Fibroblast of pulmonary artery (primary cell): Measurements from ENCODE around the gene LRRC34.
A peak's percentile ranks its signal among the peaks of the same experiment; 100 is the strongest.

Experiments
- DNase-seq: peaks from one replicate; pipeline ENCODE4 v3.0.0-alpha.2; 2010; ENCODE audit warnings: low read depth
- H3K4me3 ChIP-seq: replicated peaks from 2 replicates; pipeline ENCODE4 v1.5.1; 2011; ENCODE audit warnings: low read depth, mild to moderate bottlenecking, control low read depth, low read length, moderate library complexity
- TF ChIP-seq, protein P1 (sequence below): IDR thresholded peaks from 2 replicates; pipeline ENCODE4 v1.5.1; 2011; ENCODE audit warnings: mild to moderate bottlenecking, control low read depth, low read length, inconsistent platforms; ENCODE audit errors: missing control alignments

LRRC34 gene

GRCh38 chr3:169836078-169836941 is 23.6 kb upstream of the LRRC34 start:
- DNase-seq = peak; percentile 23
- TF ChIP-seq, protein P1, sequence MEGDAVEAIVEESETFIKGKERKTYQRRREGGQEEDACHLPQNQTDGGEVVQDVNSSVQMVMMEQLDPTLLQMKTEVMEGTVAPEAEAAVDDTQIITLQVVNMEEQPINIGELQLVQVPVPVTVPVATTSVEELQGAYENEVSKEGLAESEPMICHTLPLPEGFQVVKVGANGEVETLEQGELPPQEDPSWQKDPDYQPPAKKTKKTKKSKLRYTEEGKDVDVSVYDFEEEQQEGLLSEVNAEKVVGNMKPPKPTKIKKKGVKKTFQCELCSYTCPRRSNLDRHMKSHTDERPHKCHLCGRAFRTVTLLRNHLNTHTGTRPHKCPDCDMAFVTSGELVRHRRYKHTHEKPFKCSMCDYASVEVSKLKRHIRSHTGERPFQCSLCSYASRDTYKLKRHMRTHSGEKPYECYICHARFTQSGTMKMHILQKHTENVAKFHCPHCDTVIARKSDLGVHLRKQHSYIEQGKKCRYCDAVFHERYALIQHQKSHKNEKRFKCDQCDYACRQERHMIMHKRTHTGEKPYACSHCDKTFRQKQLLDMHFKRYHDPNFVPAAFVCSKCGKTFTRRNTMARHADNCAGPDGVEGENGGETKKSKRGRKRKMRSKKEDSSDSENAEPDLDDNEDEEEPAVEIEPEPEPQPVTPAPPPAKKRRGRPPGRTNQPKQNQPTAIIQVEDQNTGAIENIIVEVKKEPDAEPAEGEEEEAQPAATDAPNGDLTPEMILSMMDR = no peak
- H3K4me3 ChIP-seq = no peak overlapping the region

DNA sequence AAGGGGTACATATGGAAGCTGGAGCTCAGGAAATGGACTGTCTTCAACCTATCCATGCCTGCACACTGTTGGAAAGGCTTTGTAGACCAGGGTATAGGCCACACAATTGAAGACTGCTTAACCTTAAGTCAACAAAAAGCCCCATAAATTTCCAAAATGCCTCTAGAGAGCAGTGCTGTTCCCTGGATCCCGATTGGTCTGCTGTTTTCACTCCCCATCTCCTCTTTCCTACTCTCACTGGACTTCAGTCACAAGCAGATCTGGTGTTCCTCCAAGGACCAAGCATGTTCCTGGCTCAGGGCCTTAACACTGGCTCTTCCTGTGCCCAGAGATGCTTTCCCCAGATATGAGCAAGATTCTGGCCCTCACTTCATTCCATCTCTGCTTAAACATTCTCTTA is 22.8 kb upstream of the LRRC34 start:
- TF ChIP-seq, protein P1 = no peak
- no peak overlapping the region for H3K4me3 ChIP-seq
- DNase-seq = no peak

DNA sequence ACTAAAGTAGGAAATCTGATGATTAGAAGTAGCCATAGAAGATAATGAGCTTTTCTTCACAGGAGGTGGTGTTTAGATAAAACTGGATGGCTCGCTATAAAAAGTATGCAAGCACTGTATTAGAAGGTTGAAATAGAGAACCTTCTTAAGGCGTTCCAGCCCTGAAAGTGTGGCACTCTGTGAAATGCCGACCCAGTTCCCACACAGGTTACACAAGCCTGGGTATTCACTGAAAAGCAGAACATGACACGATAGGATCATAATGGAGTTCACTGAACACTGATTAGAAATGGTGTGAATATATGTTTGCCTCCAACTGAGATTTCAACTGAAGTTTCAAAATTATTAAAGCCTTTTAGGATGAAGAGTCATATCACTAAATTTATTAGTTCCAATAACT is 15.0 kb upstream of the LRRC34 start:
- TF ChIP-seq, protein P1 = no peak
- no peak overlapping the region for H3K4me3 ChIP-seq
- DNase-seq = no peak

DNA sequence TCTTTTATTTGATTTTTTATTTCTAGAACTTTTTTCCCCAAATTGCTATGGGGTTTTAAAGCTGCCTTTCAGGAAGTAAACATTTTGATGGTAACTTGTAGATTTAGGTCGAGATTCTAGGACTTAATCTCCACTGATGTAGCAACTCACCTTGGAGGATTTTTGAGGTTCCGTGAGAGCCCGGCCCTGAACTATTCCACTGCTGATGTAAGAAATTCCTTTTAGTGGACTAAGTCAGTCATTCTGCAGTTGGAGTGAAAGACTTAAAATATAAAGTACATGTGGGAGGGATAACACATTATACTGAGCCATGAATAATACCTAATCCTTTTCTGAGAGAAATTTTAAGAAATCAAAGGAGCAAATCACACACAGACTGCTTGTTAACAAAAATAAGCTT is 12.6 kb upstream of the LRRC34 start:
- no peak overlapping the region for H3K4me3 ChIP-seq
- TF ChIP-seq, protein P1 = no peak
- no peak for DNase-seq

GRCh38 chr3:169822983-169823382 is 10.3 kb upstream of the LRRC34 start:
- TF ChIP-seq, protein P1 = no peak
- no peak for DNase-seq
- no peak overlapping the region for H3K4me3 ChIP-seq

DNA sequence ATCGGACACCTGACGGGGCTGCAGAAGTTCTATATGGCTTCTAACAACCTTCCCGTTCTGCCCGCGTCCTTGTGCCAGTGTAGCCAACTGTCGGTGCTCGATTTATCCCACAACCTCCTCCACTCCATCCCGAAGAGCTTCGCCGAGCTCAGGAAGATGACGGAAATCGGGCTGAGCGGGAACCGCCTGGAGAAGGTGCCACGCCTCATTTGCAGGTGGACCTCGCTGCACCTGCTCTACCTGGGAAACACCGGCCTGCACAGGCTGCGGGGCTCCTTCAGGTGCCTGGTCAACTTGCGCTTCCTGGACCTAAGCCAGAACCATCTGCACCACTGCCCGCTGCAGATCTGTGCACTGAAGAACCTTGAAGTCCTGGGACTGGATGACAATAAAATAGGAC is 9.8 kb upstream of the LRRC34 start:
- no peak for DNase-seq
- TF ChIP-seq, protein P1 = no peak
- H3K4me3 ChIP-seq = no peak overlapping the region

GRCh38 chr3:169822091-169822490 is 9.4 kb upstream of the LRRC34 start:
- TF ChIP-seq, protein P1 = no peak
- no peak for DNase-seq
- no peak overlapping the region for H3K4me3 ChIP-seq
